ENCODE measurements around the gene SLC30A9.

Gene SLC30A9

DNA sequence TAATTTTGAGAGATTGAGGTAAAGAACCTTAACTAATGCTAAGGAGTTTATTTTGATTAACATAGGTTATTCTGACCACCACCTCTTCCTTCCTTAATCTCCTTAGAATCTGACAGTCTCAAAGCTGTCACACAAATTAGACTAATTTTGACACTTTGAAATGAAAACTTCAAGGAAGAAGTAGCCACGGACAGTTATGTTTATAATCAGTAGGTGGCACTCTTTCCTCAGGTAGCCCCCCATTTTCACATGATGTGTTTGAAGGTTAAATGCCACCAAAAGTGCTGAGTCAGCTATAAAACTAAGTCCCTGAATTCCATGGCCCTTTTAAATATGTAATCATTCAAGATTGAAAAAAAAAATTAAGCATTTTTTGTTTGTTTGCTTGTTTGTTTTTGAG lies 32.7 kb upstream of the SLC30A9 start:
- Histone ChIP-seq H3K27ac (no peak overlapping the region), H3K27me3 (no peaks in the 10 kb centered on the region), H3K36me3 (peaks cover 10 to 34% (median 18%) of the 10 kb centered on the region in 3 donors), H3K9me3 (no peaks in the 10 kb centered on the region), H3K4me1 (no peaks in the 10 kb centered on the region), H3K4me3 (no peak overlapping the region)
- intact Hi-C loops (cut with DNase I; ENCODE audit: low total_unique reads): no loop called here
- TF ChIP-seq, protein P1, sequence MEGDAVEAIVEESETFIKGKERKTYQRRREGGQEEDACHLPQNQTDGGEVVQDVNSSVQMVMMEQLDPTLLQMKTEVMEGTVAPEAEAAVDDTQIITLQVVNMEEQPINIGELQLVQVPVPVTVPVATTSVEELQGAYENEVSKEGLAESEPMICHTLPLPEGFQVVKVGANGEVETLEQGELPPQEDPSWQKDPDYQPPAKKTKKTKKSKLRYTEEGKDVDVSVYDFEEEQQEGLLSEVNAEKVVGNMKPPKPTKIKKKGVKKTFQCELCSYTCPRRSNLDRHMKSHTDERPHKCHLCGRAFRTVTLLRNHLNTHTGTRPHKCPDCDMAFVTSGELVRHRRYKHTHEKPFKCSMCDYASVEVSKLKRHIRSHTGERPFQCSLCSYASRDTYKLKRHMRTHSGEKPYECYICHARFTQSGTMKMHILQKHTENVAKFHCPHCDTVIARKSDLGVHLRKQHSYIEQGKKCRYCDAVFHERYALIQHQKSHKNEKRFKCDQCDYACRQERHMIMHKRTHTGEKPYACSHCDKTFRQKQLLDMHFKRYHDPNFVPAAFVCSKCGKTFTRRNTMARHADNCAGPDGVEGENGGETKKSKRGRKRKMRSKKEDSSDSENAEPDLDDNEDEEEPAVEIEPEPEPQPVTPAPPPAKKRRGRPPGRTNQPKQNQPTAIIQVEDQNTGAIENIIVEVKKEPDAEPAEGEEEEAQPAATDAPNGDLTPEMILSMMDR (IDR thresholded peaks at IDR 0.05): no peak
- no peak for DNase-seq

GRCh38 chr4:41963105-41963504 lies 27.2 kb upstream of the SLC30A9 start:
- TF ChIP-seq, protein P1 (IDR thresholded peaks at IDR 0.05): no peak
- no peaks in the 10 kb centered on the region for H3K4me1 ChIP-seq
- no peak overlapping the region for H3K27ac ChIP-seq
- H3K4me3 ChIP-seq: no peak overlapping the region
- intact Hi-C loops (cut with DNase I; ENCODE audit: low total_unique reads): no loop called here
- peaks cover 0 to 2% (median 0%) of the 10 kb centered on the region in 3 donors for H3K9me3 ChIP-seq
- no peaks in the 10 kb centered on the region for H3K36me3 ChIP-seq
- no peaks in the 10 kb centered on the region for H3K27me3 ChIP-seq
- no peak for DNase-seq

- H3K27me3 ChIP-seq: no peaks in the 10 kb centered on the region
- TF ChIP-seq, protein P1 (IDR thresholded peaks at IDR 0.05): no peak
- no peak for DNase-seq
- peaks cover 0 to 8% (median 5%) of the 10 kb centered on the region in 3 donors for H3K9me3 ChIP-seq
- no peaks in the 10 kb centered on the region for H3K36me3 ChIP-seq
- intact Hi-C loops (cut with DNase I; ENCODE audit: low total_unique reads): no loop called here
- no peaks in the 10 kb centered on the region for H3K4me1 ChIP-seq
- H3K27ac ChIP-seq: no peak overlapping the region
- H3K4me3 ChIP-seq: no peak overlapping the region
These were observed 25.9 kb upstream of the SLC30A9 start for GRCh38 chr4:41964401-41964800.

DNA sequence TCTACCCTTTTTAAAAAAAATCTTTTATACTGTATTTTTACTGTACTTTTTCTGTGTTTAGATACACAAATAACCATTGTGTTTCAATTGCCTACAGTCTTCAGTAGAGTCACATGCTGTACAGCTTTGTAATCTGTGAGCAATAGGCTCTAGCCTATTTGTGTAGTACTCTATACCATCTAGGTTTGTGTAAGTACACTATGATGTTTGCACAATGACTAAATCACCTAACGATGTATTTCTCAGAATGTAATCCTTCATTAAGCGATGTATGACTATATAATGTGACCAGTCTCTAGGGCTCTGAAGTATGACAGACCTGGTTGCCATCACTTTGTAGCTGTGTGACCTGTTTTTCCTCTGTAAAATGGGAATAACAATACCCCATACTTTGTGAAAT lies 22.9 kb upstream of the SLC30A9 start:
- TF ChIP-seq, protein P1 (IDR thresholded peaks at IDR 0.05): no peak
- DNase-seq: no peak
- Histone ChIP-seq H3K36me3 (no peaks in the 10 kb centered on the region), H3K27me3 (no peaks in the 10 kb centered on the region), H3K4me1 (no peaks in the 10 kb centered on the region), H3K27ac (no peak overlapping the region), H3K4me3 (no peak overlapping the region), H3K9me3 (peaks cover 0 to 8% (median 5%) of the 10 kb centered on the region in 3 donors)
- intact Hi-C loops (cut with DNase I; ENCODE audit: low total_unique reads): no loop called here

DNA sequence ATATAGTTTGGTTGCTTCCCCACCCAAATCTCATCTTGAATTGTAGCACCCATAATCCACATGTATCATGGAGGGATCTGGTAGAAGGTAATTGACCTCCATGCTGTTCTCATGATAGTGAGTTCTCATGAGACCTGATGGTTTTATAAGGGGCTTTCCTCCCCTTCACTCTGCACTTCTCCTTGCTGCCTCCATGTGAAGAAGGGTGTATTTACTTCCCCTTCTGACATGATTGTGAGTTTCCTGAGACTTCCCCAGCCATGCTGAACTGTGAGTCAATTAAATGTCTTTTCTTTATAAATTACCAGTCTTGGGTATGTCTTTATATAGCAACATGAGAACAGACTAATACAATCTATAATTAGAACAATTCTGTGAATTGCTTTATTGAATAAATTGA lies 20.7 kb upstream of the SLC30A9 start:
- Histone ChIP-seq H3K27me3 (no peaks in the 10 kb centered on the region), H3K36me3 (no peaks in the 10 kb centered on the region), H3K9me3 (peaks cover 0 to 8% (median 5%) of the 10 kb centered on the region in 3 donors), H3K4me3 (no peak overlapping the region), H3K27ac (no peak overlapping the region), H3K4me1 (no peaks in the 10 kb centered on the region)
- TF ChIP-seq, protein P1 (IDR thresholded peaks at IDR 0.05): no peak
- intact Hi-C loops (cut with DNase I; ENCODE audit: low total_unique reads): no loop called here
- no peak for DNase-seq

- Histone ChIP-seq H3K27ac (no peak overlapping the region), H3K9me3 (no peaks in the 10 kb centered on the region), H3K27me3 (no peaks in the 10 kb centered on the region), H3K4me3 (no peak overlapping the region), H3K4me1 (no peaks in the 10 kb centered on the region), H3K36me3 (no peaks in the 10 kb centered on the region)
- TF ChIP-seq, protein P1 (IDR thresholded peaks at IDR 0.05): no peak
- intact Hi-C loops (cut with DNase I; ENCODE audit: low total_unique reads): no loop called here
- DNase-seq: no peak
These were observed 15.0 kb upstream of the SLC30A9 start for GRCh38 chr4:41975341-41975740.

All from tibial artery (tissue), 4 donors.